ENCODE data around the gene CNN3. TPM values are rescaled to one million over a fixed set of nuclear protein-coding genes. Genes with fewer than 3 reads are reported as not detected.

The CNN3 gene
- total RNA-seq, 4 donors from 2014 or later, result 307 to 344 (median 329) TPM

- WGBS, 2 donors, result 49 to 50% methylated on average over 7 of the region's 7 CpGs
- Histone ChIP-seq H3K4me3 (peak overlapping the region; percentile 58 to 95 (median 72)), H3K36me3 (peaks cover 0 to 16% (median 0%) of the 10 kb centered on the region in 3 donors), H3K4me1 (peaks cover 0 to 52% (median 11%) of the 10 kb centered on the region in 4 donors), H3K9me3 (no peaks in the 10 kb centered on the region), H3K27ac (peak overlapping the region; percentile 91 to 99 (median 98)), H3K27me3 (no peaks in the 10 kb centered on the region)
- TF ChIP-seq POLR2A (IDR thresholded peaks at IDR 0.05) (no peak), CTCF (IDR thresholded peaks at IDR 0.05) (no peak), EP300 (IDR thresholded peaks at IDR 0.05) (no peak)
- no peak for DNase-seq (ENCODE audit: low spot score in 2 of 2)
These were observed 1.5 kb upstream of the CNN3 start for GRCh38 chr1:94928293-94928939.

GRCh38 chr1:94927405-94928175 lies 680 bp upstream of the CNN3 start:
- peak overlapping the region; percentile 91 to 99 (median 98) for H3K27ac ChIP-seq
- TF ChIP-seq POLR2A (IDR thresholded peaks at IDR 0.05), result peak in 1 of 2 donors; percentile 55
- TF ChIP-seq CTCF (IDR thresholded peaks at IDR 0.05), result no peak
- no peak for TF ChIP-seq EP300 (IDR thresholded peaks at IDR 0.05)
- H3K9me3 ChIP-seq, result no peaks in the 10 kb centered on the region
- WGBS, 2 donors, result 7 to 14% methylated on average over 16 to 32 of the region's 40 CpGs
- DNase-seq (ENCODE audit: low spot score in 2 of 2), result peak in 1 of 2 donors; percentile 39
- peak overlapping the region; percentile 58 to 95 (median 72) for H3K4me3 ChIP-seq
- H3K27me3 ChIP-seq, result no peaks in the 10 kb centered on the region
- H3K4me1 ChIP-seq, result peaks cover 0 to 60% (median 11%) of the 10 kb centered on the region in 4 donors
- H3K36me3 ChIP-seq, result peaks cover 0 to 8% (median 0%) of the 10 kb centered on the region in 3 donors

GRCh38 chr1:94926126-94926914 lies 590 bp downstream of the CNN3 start:
- TF ChIP-seq CTCF (IDR thresholded peaks at IDR 0.05) (peak in 4 of 5 experiments; percentile 26 to 66 (median 42)), EP300 (IDR thresholded peaks at IDR 0.05) (no peak)

GRCh38 chr1:94925561-94926125 lies 1.3 kb downstream of the CNN3 start:
- Histone ChIP-seq H3K4me1 (peaks cover 0 to 71% (median 24%) of the 10 kb centered on the region in 4 donors), H3K36me3 (no peaks in the 10 kb centered on the region), H3K27me3 (no peaks in the 10 kb centered on the region), H3K27ac (peak overlapping the region; percentile 91 to 99 (median 98)), H3K4me3 (peak overlapping the region; percentile 59 to 95 (median 72)), H3K9me3 (no peaks in the 10 kb centered on the region)
- TF ChIP-seq CTCF (IDR thresholded peaks at IDR 0.05), result peak in 1 of 5 experiments; percentile 28
- peak in 1 of 2 donors; percentile 88 for TF ChIP-seq EP300 (IDR thresholded peaks at IDR 0.05)
- peak; percentile 51 to 83 for TF ChIP-seq POLR2A (IDR thresholded peaks at IDR 0.05)
- DNase-seq (ENCODE audit: low spot score in 2 of 2), result peak; percentile 76 to 83
- WGBS, 2 donors, result 2 to 3% methylated on average over 23 of the region's 23 CpGs

More at GRCh38 chr1:94926126-94926914, 590 bp downstream of the CNN3 start:
- DNase-seq (ENCODE audit: low spot score in 2 of 2), result peak; percentile 25 to 30
- peak overlapping the region; percentile 59 to 95 (median 72) for H3K4me3 ChIP-seq
- H3K9me3 ChIP-seq, result no peaks in the 10 kb centered on the region
- no peaks in the 10 kb centered on the region for H3K36me3 ChIP-seq
- 0% methylated on average over 19 to 56 of the region's 78 CpGs for WGBS, 2 donors
- peak overlapping the region; percentile 91 to 99 (median 98) for H3K27ac ChIP-seq
- H3K27me3 ChIP-seq, result no peaks in the 10 kb centered on the region
- H3K4me1 ChIP-seq, result peaks cover 0 to 70% (median 20%) of the 10 kb centered on the region in 4 donors

All from tibial nerve (tissue), 4 donors.